HTR-8/SVneo (cell line): ENCODE results near the gene REM1.

ENCODE experiments used
- DNase-seq: peaks from one replicate; pipeline ENCODE4 v3.0.0; 2011; ENCODE audit warnings: low spot score, mixed read lengths; ENCODE audit not compliant: insufficient read length
- FAIRE-seq: peaks from 2 replicates; lab custom pipeline; 2011; peaks lifted over from hg19 to GRCh38; lab: Jason Lieb, UNC

The REM1 gene

DNA sequence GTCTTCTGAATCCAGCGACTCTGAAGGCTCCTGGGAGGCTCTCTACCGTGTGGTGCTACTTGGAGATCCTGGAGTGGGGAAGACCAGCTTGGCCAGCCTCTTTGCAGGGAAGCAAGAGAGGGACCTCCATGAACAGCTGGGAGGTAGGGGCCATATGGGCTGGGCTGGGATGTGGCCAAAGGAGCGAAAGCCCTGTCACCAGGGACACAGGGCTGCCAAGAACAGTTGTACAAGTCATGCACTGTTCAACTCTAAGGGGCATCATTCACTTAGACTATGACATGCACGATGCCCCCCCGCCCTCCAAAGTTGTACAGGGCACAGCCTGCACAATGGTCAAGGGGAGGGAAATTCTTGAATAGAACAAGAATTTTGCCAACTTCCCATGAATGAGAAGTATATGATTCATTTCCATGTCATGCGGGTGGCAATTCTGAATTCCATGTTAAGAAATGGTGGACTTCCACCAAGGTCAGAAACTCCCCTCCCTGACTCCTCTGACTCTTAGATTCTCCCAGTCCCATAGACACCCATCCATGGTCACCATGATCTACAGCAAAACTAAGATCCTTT, 1.6 kb downstream of the REM1 start:
- FAIRE-seq (no peak), DNase-seq (no peak)

DNA sequence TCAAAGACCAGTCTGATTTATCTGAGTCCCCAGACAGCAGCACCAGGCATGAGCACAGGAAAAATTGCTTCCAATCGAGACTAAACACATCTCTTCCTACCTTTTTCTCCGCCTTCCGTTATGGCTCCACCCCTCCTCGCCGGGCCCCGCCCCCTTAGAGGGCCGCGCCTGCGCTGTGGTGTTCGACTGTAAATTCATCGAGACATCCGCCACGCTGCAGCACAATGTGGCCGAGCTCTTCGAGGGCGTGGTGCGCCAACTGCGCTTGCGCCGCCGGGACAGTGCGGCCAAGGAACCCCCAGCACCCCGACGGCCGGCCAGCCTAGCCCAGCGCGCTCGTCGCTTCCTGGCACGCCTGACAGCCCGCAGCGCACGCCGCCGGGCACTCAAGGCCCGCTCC, 8.9 kb downstream of the REM1 start:
- no peak for FAIRE-seq
- DNase-seq = no peak

DNA sequence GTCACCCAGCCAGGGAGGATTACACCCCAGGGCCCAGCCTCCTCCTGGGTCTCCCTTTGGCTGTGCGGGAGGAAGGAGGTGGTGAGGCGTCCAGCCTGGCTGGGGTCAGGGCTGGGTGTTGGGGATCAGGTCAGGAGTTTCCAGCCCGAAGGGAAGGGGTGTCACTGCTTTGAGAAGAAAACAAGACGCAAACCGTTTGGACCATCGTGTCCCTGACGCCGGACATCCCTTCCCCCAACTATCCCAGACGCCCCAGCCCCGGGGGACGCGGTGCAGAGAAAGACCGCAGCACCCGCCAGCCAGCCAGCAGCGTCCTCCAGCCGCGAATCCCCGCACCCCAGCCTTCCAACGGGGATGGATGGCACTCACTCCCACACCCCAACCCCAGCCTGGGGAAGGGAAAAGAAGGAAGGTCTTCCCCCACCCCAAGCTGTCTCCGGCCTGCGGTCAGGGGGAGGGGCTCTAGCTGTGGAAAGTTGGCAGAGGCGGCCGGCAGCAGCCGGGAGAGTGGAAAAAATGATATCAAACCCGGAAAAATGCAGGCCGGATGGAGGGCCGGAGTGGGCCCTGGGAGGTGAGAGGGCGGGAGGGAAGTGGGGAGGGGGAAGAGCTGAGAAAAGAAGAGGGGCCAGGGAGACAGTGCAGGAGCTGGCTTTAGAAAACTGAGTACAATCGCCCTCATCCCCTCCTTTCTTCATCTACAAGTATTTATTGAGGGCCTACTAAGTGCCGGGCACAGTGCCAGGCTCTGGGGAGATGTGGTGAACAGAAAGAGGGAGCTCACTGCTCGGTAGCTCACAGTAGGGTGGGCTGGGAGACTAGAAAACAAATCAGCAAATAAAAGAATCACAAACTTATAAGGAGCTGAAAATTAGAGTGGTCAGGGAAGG, 10.6 kb downstream of the REM1 start:
- DNase-seq = no peak
- FAIRE-seq = no peak

DNA sequence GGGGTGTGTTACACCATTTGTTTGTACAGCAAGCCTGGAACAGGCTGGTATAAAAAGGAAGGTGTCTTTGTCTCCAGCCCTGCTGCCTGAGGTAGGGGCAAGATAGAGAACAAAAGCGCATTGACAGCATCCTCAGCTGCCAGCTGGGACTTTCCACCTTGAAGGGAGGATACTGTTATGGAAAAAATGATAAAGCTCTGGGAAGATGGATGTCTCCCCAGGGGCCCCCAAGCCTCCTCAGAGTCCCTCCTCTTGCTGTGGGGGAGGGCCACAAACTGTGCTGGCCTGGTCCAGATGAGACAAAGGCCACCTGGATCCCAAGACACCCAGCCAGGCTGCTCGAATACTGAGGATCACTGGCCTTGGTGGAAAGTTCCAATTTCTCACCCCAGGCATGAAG, 13.0 kb downstream of the REM1 start:
- FAIRE-seq (no peak), DNase-seq (no peak)

DNA sequence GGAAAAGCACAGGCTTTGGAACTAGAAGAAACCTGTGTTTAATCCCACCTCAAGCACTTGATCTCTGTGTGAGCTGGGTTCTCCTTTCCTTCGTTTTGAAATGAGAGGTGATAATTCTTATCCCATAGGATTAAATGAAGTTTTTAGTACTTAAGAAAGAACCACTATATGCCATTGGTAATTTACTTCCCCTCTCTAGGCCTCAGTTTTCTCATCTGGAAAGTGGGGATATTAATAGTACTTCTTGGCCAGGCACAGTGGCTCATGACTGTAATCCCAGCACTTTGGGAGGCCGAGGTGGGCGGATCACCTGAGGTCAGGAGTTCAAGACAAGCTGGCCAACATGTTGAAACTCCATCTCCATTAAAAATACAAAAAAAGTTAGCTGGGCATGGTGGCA, 14.1 kb downstream of the REM1 start:
- DNase-seq (no peak), FAIRE-seq (no peak)

DNA sequence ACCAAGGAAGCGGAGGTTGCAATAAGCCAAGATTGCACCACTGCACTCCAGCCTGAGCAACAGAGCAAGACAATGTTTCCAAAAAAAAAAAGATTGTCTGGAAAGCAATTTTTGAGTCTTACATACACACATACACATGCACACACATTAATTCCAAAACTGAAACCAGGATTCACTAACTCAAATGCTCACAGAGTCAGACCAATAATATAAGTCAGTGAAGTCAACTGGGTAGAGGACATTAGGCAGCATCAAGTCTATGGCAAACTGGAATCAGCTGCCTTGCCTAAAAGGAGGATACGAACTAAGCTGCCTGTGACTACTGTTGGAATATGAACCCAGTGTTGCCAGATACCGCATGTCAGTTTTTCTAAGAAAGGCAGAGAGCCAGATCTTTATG, 15.7 kb downstream of the REM1 start:
- no peak for DNase-seq
- no peak for FAIRE-seq

DNA sequence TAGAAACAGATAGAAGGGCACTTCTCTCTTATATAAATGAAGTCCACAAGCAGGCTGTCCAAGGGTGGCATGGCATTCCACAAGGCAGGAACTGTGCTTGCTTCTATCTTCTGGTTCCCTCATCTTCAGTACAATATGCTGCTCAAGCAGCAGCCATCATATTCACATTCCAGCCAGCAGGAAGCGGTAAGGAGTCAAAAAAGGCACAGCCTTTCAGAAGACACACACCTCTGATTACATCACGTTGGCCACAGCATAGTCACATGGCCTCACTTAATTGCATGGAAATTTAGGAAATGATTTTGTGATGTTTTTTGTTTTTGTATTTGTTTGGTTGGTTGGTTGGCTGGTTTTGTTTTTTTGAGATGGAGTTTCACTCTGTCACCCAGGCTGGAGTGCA, 19.0 kb downstream of the REM1 start:
- DNase-seq (peak; percentile 33), FAIRE-seq (no peak)

DNA sequence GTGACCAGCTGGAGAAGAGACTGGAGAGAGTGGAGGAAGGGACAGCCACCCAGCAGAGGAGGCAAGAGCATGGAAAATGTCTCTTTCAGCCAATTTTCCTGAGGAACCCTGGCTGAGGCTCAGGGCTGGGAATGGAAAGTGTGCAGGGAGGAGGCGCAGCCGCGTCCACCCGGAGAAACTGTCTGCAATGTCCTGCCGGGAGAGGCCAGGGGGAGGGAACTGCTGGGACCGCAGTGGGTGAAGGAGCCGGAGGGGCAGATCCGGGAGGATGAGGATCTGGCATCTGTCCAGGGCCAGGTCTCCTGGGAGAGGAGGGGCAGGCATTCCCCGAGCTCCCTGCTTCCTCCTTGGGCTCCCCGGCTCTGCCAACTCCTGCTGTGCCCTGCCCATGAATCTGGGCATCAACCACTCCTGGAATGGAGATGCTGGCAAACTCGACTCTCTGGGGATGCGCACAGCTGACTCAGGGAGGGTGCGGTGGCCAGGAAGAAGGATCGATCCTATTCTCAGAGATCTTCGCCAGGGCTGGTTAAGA, 21.7 kb downstream of the REM1 start:
- FAIRE-seq = no peak
- no peak for DNase-seq

DNA sequence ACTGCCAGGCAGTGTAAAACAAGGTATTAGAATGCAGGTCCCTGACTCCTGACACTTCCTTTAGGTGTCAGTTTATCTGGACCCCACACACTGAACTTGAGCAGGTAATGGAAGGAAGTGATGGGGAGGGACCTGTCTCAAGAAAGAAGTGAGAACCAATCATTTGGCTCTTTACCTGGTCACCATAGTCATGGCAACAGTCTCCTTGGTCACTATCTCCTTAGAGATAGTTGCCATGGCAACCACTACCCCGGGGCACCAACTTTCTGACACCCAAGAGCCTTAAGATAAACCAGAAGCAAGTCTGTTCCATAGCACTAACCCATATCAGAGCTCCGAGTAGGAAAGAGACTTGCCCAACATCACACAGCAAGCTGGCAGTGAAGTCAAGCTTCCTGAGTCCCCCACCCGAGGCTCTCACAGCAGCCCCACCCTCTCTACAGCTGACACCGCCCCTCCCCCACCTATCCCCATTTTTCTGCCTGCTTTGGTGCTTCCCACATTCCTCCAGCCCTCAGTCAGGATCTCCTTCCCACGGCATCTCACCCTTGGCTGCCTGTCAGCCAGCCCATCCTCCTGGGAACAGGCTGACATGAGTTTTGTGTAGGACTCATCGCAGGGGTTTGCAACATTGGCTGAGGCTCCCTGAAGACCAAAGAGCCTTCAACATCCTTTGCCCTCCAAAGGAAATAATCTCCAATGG, 22.9 kb downstream of the REM1 start:
- DNase-seq = no peak
- no peak for FAIRE-seq

DNA sequence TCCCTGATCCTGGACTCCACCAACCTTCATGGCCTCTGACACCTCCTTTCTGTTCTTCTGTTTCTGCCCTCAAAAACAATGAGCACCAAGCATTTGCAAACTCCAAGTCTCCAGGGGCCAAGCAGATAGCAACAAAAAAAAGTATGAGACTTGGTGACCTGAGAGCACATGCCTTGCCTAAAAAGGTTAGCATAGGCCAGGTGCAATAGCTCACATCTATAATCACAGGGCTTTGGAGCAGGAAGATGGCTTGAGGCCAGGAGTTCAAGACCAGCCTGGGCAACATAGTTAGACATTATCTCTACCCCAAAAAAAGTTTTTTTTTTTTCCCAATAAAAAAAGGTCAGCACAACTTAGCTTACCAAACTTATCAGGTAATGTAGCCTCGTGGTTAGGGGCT, 25.4 kb downstream of the REM1 start:
- DNase-seq (no peak), FAIRE-seq (no peak)

DNA sequence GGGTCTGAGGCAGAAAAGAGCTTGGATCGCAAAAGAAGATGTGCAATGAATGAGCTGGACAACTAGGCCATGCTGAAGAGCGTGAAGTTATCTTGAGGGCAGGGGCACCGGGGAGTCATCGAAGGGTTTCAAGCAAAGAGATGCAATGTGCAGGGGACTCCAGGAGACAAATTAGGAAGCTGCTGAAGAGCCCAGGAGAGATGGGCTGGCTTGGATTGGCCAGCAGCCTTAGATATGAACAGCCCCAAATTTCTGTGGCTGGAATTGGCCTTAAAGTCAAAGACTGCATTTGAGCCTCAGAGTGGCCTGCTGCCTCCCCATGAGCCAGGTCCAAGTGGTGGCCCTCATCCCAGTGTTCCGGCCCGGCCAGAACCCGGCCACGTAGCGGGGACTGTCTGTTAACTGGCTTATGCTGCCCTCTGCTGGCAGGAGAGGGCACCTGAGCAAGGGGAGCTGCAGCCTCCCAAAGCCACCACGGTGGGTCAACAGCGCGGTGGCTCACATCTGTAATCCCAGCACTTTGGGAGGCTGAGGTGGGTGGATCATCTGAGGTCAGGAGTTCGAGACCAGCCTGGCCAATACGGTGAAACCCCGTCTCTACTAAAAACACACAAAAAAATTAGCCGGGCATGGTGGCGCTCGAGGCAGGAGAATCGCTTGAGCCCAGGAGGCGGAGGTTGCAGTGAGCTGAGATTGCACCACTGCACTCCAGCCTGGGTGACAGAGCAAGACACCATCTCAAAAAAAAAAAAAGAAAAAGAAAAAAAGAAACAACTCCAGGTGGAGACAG, 28.0 kb downstream of the REM1 start:
- DNase-seq (peak; percentile 78), FAIRE-seq (peak; percentile 71)

DNA sequence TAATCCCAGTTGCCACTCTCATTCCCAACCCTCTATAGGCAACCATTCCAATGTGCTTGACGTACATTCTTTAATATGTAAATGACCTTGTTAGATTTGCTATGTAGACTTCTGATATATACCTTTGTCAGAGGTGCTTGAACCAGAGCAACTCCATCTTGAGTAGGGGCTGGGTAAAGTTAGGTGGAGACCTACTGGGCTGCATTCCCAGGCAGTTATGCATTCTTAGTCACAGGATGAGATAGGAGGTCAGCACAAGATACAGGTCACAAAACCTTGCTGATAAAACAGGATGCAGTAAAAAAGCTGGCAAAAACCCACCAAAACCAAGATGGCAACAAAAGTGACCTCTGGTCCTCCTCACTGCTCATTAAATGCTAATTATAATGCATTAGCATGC, 30.8 kb downstream of the REM1 start:
- no peak for FAIRE-seq
- no peak for DNase-seq

DNA sequence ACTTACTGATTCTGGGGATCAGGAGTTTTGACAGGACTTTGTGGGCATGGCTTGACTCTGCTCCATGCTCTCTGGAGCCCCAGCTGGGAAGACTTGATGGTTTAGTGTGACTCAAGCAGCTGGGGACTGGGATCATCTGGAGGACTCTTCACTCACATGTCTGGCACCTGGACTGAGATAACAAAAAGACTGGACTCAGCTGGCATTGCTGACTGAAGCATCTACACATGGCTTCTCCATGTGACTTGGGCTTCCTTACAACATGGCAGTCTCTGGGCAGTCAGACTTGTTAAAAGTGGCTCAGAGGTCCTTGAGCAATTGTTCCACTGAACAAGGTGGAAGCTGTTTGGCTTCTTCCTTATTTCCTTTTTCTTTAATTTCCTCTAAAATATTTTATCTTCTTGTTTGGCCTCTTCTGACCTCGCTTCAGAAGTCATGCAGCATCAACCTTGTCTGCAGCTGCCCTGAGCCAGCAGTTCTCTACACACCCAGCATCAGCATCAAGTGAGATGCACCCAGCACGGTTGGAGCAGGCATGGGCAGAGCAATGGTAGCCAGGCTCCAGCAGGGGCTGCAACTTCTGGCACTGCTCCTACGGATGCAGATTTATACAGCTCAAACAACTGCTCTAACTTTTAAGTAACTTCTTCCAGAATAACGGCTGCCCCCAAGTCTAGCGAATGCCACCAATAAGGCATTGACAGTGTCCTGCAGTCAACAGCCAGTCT, 33.6 kb downstream of the REM1 start:
- FAIRE-seq = peak; percentile 52
- DNase-seq = no peak

DNA sequence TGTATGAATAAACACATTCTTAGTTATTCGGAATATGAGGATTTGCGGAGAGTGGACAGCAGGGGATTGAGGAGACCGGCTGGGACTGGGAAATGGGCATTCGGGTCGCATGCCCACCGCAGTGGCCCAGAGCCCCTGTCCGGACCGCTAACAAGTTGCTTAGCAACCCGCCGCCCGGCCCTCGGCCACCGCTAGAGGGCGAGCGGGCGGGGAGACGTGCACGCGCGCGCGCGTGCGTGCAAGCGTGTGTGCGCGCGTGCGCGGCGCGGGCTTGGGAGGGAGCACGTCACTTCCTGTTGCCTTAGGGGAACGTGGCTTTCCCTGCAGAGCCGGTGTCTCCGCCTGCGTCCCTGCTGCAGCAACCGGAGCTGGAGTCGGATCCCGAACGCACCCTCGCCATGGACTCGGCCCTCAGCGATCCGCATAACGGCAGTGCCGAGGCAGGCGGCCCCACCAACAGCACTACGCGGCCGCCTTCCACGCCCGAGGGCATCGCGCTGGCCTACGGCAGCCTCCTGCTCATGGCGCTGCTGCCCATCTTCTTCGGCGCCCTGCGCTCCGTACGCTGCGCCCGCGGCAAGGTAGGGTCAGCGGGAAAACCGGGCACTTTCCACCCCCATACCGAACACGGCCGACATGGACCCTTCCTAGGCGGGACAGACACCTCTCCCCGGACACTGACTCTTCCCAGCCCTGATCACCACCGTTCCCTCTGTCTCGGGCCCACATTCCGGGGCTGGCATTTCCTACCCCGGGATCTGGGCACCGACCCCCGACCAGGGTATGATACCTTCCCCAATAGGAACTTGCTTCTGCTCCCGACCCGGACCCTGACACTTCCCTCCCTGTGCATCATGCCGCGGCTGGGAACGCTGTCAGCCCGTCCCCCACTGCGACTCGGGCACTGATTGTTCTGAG, 39.3 kb downstream of the REM1 start, which contains the start of gene HM13:
Gene HM13, plus strand, starts transcription at position 289 of the 918 bp plus-strand sequence. Its CDS starts 110 bp downstream, at position 399.
- peak; percentile 98 for DNase-seq
- peak; percentile 98 for FAIRE-seq

DNA sequence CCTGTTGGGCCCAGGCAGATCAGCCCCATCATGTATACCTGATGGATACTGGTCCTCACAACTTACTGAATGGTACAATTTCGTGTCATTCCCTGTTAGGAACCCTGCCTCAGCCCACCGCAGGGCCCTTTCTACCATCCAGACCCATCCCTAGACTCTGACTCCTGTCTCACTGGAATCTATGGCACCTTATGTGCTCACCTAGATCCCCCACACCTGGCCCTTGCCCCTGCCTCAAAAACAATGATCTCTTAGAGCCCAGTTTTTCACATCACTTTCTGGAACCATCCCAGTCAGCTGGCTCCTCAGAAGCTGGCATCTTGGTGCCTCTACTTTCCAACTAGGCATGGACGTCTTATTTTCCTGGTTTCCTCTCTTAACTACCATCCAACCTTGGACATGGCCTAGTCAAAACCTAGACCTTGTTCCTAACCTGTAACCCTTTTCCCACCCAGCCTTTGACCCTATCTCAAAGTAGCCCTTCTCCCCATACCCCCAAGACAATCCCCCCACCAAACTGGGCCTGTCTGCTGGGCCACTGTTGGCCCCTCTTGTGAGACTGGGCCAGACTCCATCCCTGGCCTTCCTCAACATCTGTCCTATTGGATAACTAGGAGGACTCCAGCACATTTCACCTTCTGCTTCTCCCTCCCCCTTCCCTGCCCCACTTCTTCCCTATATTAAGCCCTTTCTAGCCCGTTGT, 40.1 kb downstream of the REM1 start:
- no peak for FAIRE-seq

DNA sequence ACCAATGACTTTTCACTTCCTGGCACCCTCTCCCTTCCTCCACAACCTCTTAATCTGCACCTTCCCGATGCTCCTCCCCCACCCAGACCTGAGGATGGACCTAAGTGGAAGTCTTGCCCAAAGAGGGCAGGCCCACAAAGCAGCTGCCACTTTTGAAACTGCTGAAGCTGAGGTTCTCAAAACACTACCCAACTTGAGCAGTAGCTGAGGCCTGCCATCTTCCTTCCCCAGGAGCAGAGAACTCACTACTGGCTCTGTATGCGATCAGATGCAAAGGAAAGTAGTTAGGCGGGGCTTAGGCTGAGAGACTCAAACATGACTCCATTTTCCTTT, 40.7 kb downstream of the REM1 start:
- FAIRE-seq = no peak
- DNase-seq = no peak

More for the DNA sequence above, 40.1 kb downstream of the REM1 start:
- DNase-seq = no peak

DNA sequence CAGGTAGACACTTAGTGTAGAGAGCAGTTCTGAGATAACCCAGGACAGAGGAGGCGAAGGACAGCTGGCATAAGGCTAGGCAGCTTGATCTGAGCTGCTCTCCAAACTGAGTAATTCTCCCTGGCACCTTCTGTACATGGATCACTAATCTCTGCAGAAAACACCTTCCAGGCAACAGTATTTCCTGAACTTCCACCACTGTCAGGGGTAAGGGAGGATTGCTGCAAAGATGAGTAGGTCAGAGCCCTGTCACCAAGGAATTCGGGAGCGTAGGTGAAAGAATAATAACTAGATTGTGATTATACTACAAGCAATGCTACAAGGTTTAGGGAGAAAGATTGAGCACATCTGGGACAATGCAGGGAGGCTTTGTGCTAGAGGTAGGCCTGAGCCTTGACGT, 41.1 kb downstream of the REM1 start:
- FAIRE-seq = no peak
- DNase-seq = no peak

DNA sequence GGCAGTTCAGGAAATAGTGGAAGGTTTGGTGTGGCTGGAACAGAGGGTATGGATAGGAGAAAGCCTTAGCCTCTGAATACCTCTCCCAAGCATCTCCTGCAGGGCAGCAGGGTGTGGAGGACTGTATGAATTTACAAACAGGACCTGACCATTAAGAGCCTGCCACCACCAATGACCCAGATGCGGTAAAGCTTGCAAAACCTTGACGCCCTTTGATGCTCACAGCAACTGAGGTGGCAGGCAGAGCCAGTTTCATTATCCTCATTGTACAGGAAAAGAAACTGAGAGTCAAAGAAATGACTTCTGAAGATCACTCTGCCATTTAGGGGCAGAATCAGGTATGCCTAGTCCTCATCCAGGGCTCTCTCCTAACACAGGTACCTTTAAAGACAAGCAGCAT, 41.6 kb downstream of the REM1 start:
- DNase-seq (no peak), FAIRE-seq (no peak)
